Measurements from ENCODE around the gene NUF2. TPM values are rescaled to one million over a fixed set of nuclear protein-coding genes. Genes with fewer than 3 reads are reported as not detected.
"Not testable (repeated sequence)": the region's sequence is repeated elsewhere in the genome, so short reads cannot be mapped to it uniquely, and the experiment has no call there.

NUF2 gene
- total RNA-seq, 1 donor from 2014 or later, result 6.0 TPM

GRCh38 chr1:163308811-163309210 lies 12.9 kb upstream of the NUF2 start:
- H3K27me3 Mint-ChIP-seq (ENCODE audit: unreplicated experiment), result peaks cover 2% of the 10 kb centered on the region
- no peak overlapping the region for H3K27ac Mint-ChIP-seq (ENCODE audit: unreplicated experiment)
- no peak overlapping the region for H3K4me3 Mint-ChIP-seq (ENCODE audit: unreplicated experiment)
- DNase-seq (ENCODE audit: low spot score), result no peak
- no peaks in the 10 kb centered on the region for H3K9me3 Mint-ChIP-seq (ENCODE audit: unreplicated experiment)
- H3K36me3 Mint-ChIP-seq (ENCODE audit: low read depth, unreplicated experiment), result no peaks in the 10 kb centered on the region
- no peak for TF ChIP-seq CTCF (IDR thresholded peaks at IDR 0.05; ENCODE audit: unreplicated experiment)
- peaks cover 3% of the 10 kb centered on the region for H3K4me1 Mint-ChIP-seq (ENCODE audit: unreplicated experiment)

GRCh38 chr1:163315773-163316374 lies 5.9 kb upstream of the NUF2 start:
- peak; percentile 45 for DNase-seq (ENCODE audit: low spot score)
- Mint-ChIP-seq H3K4me1 (ENCODE audit: unreplicated experiment) (peaks cover 2% of the 10 kb centered on the region), H3K27me3 (ENCODE audit: unreplicated experiment) (no peaks in the 10 kb centered on the region), H3K9me3 (ENCODE audit: unreplicated experiment) (no peaks in the 10 kb centered on the region), H3K27ac (ENCODE audit: unreplicated experiment) (no peak overlapping the region), H3K4me3 (ENCODE audit: unreplicated experiment) (no peak overlapping the region), H3K36me3 (ENCODE audit: low read depth, unreplicated experiment) (no peaks in the 10 kb centered on the region)
- TF ChIP-seq CTCF (IDR thresholded peaks at IDR 0.05; ENCODE audit: unreplicated experiment), result peak; percentile 91

GRCh38 chr1:163320891-163321290 lies 863 bp upstream of the NUF2 start:
- peaks cover 7% of the 10 kb centered on the region for H3K4me1 Mint-ChIP-seq (ENCODE audit: unreplicated experiment)
- peak overlapping the region; percentile 96 for H3K27ac Mint-ChIP-seq (ENCODE audit: unreplicated experiment)
- DNase-seq (ENCODE audit: low spot score), result no peak
- no peaks in the 10 kb centered on the region for H3K27me3 Mint-ChIP-seq (ENCODE audit: unreplicated experiment)
- no peak for TF ChIP-seq CTCF (IDR thresholded peaks at IDR 0.05; ENCODE audit: unreplicated experiment)
- H3K9me3 Mint-ChIP-seq (ENCODE audit: unreplicated experiment), result no peaks in the 10 kb centered on the region
- H3K4me3 Mint-ChIP-seq (ENCODE audit: unreplicated experiment), result peak overlapping the region; percentile 98
- H3K36me3 Mint-ChIP-seq (ENCODE audit: low read depth, unreplicated experiment), result no peaks in the 10 kb centered on the region

GRCh38 chr1:163323339-163323738 lies 1.6 kb downstream of the NUF2 start:
- H3K27me3 Mint-ChIP-seq (ENCODE audit: unreplicated experiment); H3K4me1 Mint-ChIP-seq (ENCODE audit: unreplicated experiment); H3K36me3 Mint-ChIP-seq (ENCODE audit: low read depth, unreplicated experiment); H3K27ac Mint-ChIP-seq (ENCODE audit: unreplicated experiment); H3K4me3 Mint-ChIP-seq (ENCODE audit: unreplicated experiment); H3K9me3 Mint-ChIP-seq (ENCODE audit: unreplicated experiment); DNase-seq (ENCODE audit: low spot score): not testable (repeated sequence)

- no peaks in the 10 kb centered on the region for H3K27me3 Mint-ChIP-seq (ENCODE audit: unreplicated experiment)
- H3K36me3 Mint-ChIP-seq (ENCODE audit: low read depth, unreplicated experiment), result no peaks in the 10 kb centered on the region
- no peaks in the 10 kb centered on the region for H3K9me3 Mint-ChIP-seq (ENCODE audit: unreplicated experiment)
- no peaks in the 10 kb centered on the region for H3K4me1 Mint-ChIP-seq (ENCODE audit: unreplicated experiment)
- H3K4me3 Mint-ChIP-seq (ENCODE audit: unreplicated experiment), result no peak overlapping the region
- H3K27ac Mint-ChIP-seq (ENCODE audit: unreplicated experiment), result no peak overlapping the region
- DNase-seq (ENCODE audit: low spot score), result no peak
- TF ChIP-seq CTCF (IDR thresholded peaks at IDR 0.05; ENCODE audit: unreplicated experiment), result no peak
Observed at GRCh38 chr1:163331116-163331515, 9.4 kb downstream of the NUF2 start.

Data from endothelial cell (in vitro differentiated cells).